SK-N-SH (cell line): ENCODE results near the gene STK26. TPM values are rescaled to one million over a fixed set of nuclear protein-coding genes. Genes with fewer than 3 reads are reported as not detected.

ENCODE experiments used
- CTCF ChIA-PET: fragments of 300-600, 350-600 bp; formaldehyde crosslinking; extraction: SDS; loops from one replicate; lab custom pipeline; 2021; lab: Yijun Ruan, JAX
- POLR2A ChIA-PET: fragments of 350-600 bp; sonication (Branson Sonifier 250); formaldehyde crosslinking; extraction: SDS; loops from one replicate; lab custom pipeline; 2020; ENCODE audit warnings: antibody characterized with exemption, inconsistent platforms; lab: Yijun Ruan, JAX
- DNase-seq: peaks from one replicate; pipeline ENCODE4 v3.0.0; 2012
- H2AFZ ChIP-seq: fragments of 200-600 bp; sonication (generic); 2 replicates; pipeline ENCODE4 v1.8.1; 2016; ENCODE audit warnings: antibody characterized with exemption, mild to moderate bottlenecking, low read depth
- H3F3A ChIP-seq: fragments of 200-600 bp; sonication (generic); replicated peaks from 2 replicates; pipeline ENCODE3; 2016; ENCODE audit warnings: antibody characterized with exemption, mild to moderate bottlenecking; ENCODE audit not compliant: insufficient read depth
- H3K27ac ChIP-seq, 2 experiments: fragments of 200-500 bp in 1 of 2; fragments of 200-600 bp in 1 of 2; sonication (Bioruptor generic) in 1 of 2; sonication (generic), shearing (Covaris generic) in 1 of 2; 2 replicates each; pipeline versions ENCODE4 v1.5.1 to v1.6.1; 2014 to 2016; ENCODE audit warnings: low read depth in 2 of 2, inconsistent platforms in 1 of 2, low read length in 1 of 2, mild to moderate bottlenecking in 1 of 2, mixed read lengths in 1 of 2
- H3K27me3 ChIP-seq: fragments of 200-600 bp; sonication (generic), shearing (Covaris generic); 2 replicates; pipeline ENCODE4 v1.6.1; 2016; ENCODE audit warnings: mixed run types; ENCODE audit not compliant: insufficient read depth
- H3K36me3 ChIP-seq, 2 experiments: fragments of 200-500 bp in 1 of 2; fragments of 200-600 bp in 1 of 2; sonication (Bioruptor generic) in 1 of 2; sonication (generic) in 1 of 2; replicated peaks in 1 of 2; 2 replicates each; pipeline versions ENCODE3 to v1.5.1; 2014 to 2016; ENCODE audit warnings: low read length in 1 of 2, mild to moderate bottlenecking in 1 of 2; ENCODE audit not compliant: insufficient read depth in 2 of 2, control insufficient read depth in 1 of 2
- H3K4me1 ChIP-seq, 2 experiments: fragments of 200-500 bp in 1 of 2; fragments of 200-600 bp in 1 of 2; sonication (Bioruptor generic) in 1 of 2; sonication (generic), shearing (Covaris generic) in 1 of 2; 2 replicates each; pipeline versions ENCODE4 v1.5.1 to v1.6.1; 2014 to 2016; ENCODE audit warnings: low read depth in 1 of 2, low read length in 1 of 2, mixed run types in 1 of 2; ENCODE audit not compliant: insufficient read depth in 2 of 2, control insufficient read depth in 1 of 2
- H3K4me2 ChIP-seq: fragments of 200-600 bp; sonication (generic), shearing (Covaris generic); 2 replicates; pipeline ENCODE4 v1.6.1; 2017; ENCODE audit warnings: mixed run types
- H3K4me3 ChIP-seq, 2 experiments: fragments of 200-500 bp in 1 of 2; fragments of 200-600 bp in 1 of 2; sonication (Bioruptor generic) in 1 of 2; sonication (generic), shearing (Covaris generic) in 1 of 2; 2 replicates each; pipeline versions ENCODE4 v1.5.1 to v1.8.1; 2014 to 2016; ENCODE audit warnings: low read depth in 2 of 2, inconsistent platforms in 1 of 2, low read length in 1 of 2, mild to moderate bottlenecking in 1 of 2, mixed read lengths in 1 of 2, moderate library complexity in 1 of 2
- H3K79me2 ChIP-seq: fragments of 200-600 bp; sonication (generic); 2 replicates; pipeline ENCODE4 v1.8.1; 2017; ENCODE audit warnings: mild to moderate bottlenecking; ENCODE audit not compliant: insufficient read depth
- H3K9ac ChIP-seq: fragments of 200-600 bp; sonication (generic); 2 replicates; pipeline ENCODE4 v1.6.1; 2017; ENCODE audit warnings: mixed run types
- H3K9me2 ChIP-seq: fragments of 200-600 bp; sonication (generic); 2 replicates; pipeline ENCODE4 v1.6.1; 2017; ENCODE audit warnings: mixed run types
- H3K9me3 ChIP-seq: fragments of 200-600 bp; sonication (generic); 2 replicates; pipeline ENCODE4 v1.6.1; 2017; ENCODE audit warnings: mixed run types, mild to moderate bottlenecking, moderate library complexity
- H4K20me1 ChIP-seq: fragments of 200-600 bp; sonication (generic); 2 replicates; pipeline ENCODE4 v1.6.1; 2017; ENCODE audit warnings: mild to moderate bottlenecking, mixed run types; ENCODE audit not compliant: insufficient read depth
- EP300 ChIP-seq, 2 experiments: IDR thresholded peaks; 2 replicates each; pipeline versions ENCODE4 v1.4.0 to v1.6.1; 2012; ENCODE audit warnings: borderline replicate concordance in 1 of 2, low read depth in 1 of 2, low read length in 1 of 2
- FOXJ3 ChIP-seq: sonication (generic); formaldehyde crosslinking; IDR thresholded peaks from 2 replicates; pipeline ENCODE4 v1.5.1; 2020; ENCODE audit warnings: mild to moderate bottlenecking, missing genetic modification reagents
- FOXM1 ChIP-seq: IDR thresholded peaks from 2 replicates; pipeline ENCODE4 v1.4.0; 2012; ENCODE audit warnings: low read depth, mild to moderate bottlenecking
- GABPA ChIP-seq: IDR thresholded peaks from 2 replicates; pipeline ENCODE4 v1.4.0; 2012; ENCODE audit warnings: low read depth, mild to moderate bottlenecking
- JUND ChIP-seq: IDR thresholded peaks from 2 replicates; pipeline ENCODE4 v1.4.0; 2012
- MAX ChIP-seq: IDR thresholded peaks from 2 replicates; pipeline ENCODE4 v1.4.0; 2012; ENCODE audit warnings: low read depth
- MXI1 ChIP-seq: IDR thresholded peaks from 2 replicates; pipeline ENCODE4 v1.6.1; 2012; ENCODE audit warnings: mild to moderate bottlenecking, low read depth, low read length, improper control_type of control experiment
- NRF1 ChIP-seq: IDR thresholded peaks from 2 replicates; pipeline ENCODE4 v1.6.1; 2012; ENCODE audit warnings: low read depth, mild to moderate bottlenecking, low read length
- RFX5 ChIP-seq: IDR thresholded peaks from 2 replicates; pipeline ENCODE4 v1.6.1; 2012; ENCODE audit warnings: mild to moderate bottlenecking, improper control_type of control experiment, low read length
- RXRA ChIP-seq: IDR thresholded peaks from 2 replicates; pipeline ENCODE4 v1.4.0; 2012; ENCODE audit warnings: low read depth, mild to moderate bottlenecking, borderline replicate concordance
- SIN3A ChIP-seq: IDR thresholded peaks from 2 replicates; pipeline ENCODE4 v1.6.1; 2012; ENCODE audit warnings: low read depth, mild to moderate bottlenecking, low read length, moderate library complexity, borderline replicate concordance
- SMC3 ChIP-seq: IDR thresholded peaks from 2 replicates; pipeline ENCODE4 v1.6.1; 2012; ENCODE audit warnings: low read depth, low read length, improper control_type of control experiment
- TAF1 ChIP-seq: IDR thresholded peaks from 2 replicates; pipeline ENCODE4 v1.6.1; 2012; ENCODE audit warnings: low read depth, mild to moderate bottlenecking, low read length, moderate library complexity, borderline replicate concordance
- TEAD4 ChIP-seq: IDR thresholded peaks from 2 replicates; pipeline ENCODE4 v1.4.0; 2012; ENCODE audit warnings: mild to moderate bottlenecking, borderline replicate concordance; ENCODE audit not compliant: insufficient read depth
- YY1 ChIP-seq: IDR thresholded peaks from 2 replicates; pipeline ENCODE4 v1.4.0; 2012; ENCODE audit warnings: low read depth, mild to moderate bottlenecking
- ZBTB33 ChIP-seq: IDR thresholded peaks from 2 replicates; pipeline ENCODE4 v1.4.0; 2012; ENCODE audit warnings: low read depth, borderline replicate concordance
- WGBS: methylation state at CpG from one replicate; pipeline ENCODE4 v1.1.6; 2017; ENCODE audit warnings: low lambda C conversion rate; 5-methylcytosine and 5-hydroxymethylcytosine counted together
- polyA plus RNA-seq, 3 experiments: library from polyadenylated mRNA; depleted of rRNA; stranded (reverse); fragments of >200 nt; gene quantifications; 2 replicates each; pipeline ENCODE4 v1.2.3, GENCODE V29; 2012
- TF ChIP-seq, protein P1 (sequence below): fragments of 200-600 bp; sonication (generic); IDR thresholded peaks from 2 replicates; pipeline ENCODE4 v1.6.1; 2017; ENCODE audit warnings: antibody characterized with exemption, mild to moderate bottlenecking, moderate library complexity
- TF ChIP-seq, protein P2 (sequence below): IDR thresholded peaks from 2 replicates; pipeline ENCODE4; 2012
- TF ChIP-seq, protein P3 (sequence below): IDR thresholded peaks from 2 replicates; pipeline ENCODE4 v1.4.0; 2012; ENCODE audit warnings: low read depth, borderline replicate concordance
- TF ChIP-seq, protein P4 (sequence below): fragments of 150-350 bp; IDR thresholded peaks from 2 replicates; pipeline ENCODE4 v1.6.1; 2016; ENCODE audit warnings: mild to moderate bottlenecking, low read depth, low read length

STK26 gene
- polyA plus RNA-seq, 1 of the 3 experiments (the other 2 are of a cell fraction), result 3.5 TPM

DNA sequence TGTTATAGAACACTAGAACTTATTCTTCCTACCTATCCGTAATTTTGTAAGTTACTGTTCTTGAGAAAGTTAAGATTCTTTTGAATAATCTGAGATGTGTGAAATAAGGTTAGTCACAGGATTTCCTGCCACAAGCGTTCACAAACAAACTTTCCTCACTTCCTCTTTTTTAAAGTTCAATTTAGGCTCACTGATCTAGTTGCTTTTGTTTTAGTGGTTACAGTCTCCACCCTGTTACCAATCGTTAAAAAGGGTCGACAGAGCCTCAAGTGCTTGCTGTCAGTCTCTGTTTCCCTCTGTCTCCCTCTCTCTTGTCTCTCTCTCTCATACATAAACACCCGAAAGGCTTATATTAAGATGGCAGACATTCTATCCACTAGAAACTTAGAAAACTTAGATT is 35.9 kb upstream of the STK26 start:
- Histone ChIP-seq H3K4me1 (no peaks in the 10 kb centered on the region), H3K4me3 (no peak overlapping the region), H3K9me3 (no peaks in the 10 kb centered on the region), H3K27ac (no peak overlapping the region), H3K36me3 (no peaks in the 10 kb centered on the region), H3K4me2 (no peak overlapping the region), H3K9me2 (no peaks in the 10 kb centered on the region), H3K79me2 (no peaks in the 10 kb centered on the region), H4K20me1 (no peaks in the 10 kb centered on the region), H3K27me3 (peaks cover 7% of the 10 kb centered on the region; the same call in 1 of the 2 replicates), H2AFZ (no peak overlapping the region), H3F3A (no peaks in the 10 kb centered on the region), H3K9ac (no peak overlapping the region)
- CTCF ChIA-PET, result no interaction called here
- DNase-seq, result no peak
- TF ChIP-seq TEAD4 (no peak), SIN3A (no peak), TAF1 (no peak), RFX5 (no peak)
- TF ChIP-seq, protein P1, sequence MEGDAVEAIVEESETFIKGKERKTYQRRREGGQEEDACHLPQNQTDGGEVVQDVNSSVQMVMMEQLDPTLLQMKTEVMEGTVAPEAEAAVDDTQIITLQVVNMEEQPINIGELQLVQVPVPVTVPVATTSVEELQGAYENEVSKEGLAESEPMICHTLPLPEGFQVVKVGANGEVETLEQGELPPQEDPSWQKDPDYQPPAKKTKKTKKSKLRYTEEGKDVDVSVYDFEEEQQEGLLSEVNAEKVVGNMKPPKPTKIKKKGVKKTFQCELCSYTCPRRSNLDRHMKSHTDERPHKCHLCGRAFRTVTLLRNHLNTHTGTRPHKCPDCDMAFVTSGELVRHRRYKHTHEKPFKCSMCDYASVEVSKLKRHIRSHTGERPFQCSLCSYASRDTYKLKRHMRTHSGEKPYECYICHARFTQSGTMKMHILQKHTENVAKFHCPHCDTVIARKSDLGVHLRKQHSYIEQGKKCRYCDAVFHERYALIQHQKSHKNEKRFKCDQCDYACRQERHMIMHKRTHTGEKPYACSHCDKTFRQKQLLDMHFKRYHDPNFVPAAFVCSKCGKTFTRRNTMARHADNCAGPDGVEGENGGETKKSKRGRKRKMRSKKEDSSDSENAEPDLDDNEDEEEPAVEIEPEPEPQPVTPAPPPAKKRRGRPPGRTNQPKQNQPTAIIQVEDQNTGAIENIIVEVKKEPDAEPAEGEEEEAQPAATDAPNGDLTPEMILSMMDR, result no peak
- TF ChIP-seq, protein P2, sequence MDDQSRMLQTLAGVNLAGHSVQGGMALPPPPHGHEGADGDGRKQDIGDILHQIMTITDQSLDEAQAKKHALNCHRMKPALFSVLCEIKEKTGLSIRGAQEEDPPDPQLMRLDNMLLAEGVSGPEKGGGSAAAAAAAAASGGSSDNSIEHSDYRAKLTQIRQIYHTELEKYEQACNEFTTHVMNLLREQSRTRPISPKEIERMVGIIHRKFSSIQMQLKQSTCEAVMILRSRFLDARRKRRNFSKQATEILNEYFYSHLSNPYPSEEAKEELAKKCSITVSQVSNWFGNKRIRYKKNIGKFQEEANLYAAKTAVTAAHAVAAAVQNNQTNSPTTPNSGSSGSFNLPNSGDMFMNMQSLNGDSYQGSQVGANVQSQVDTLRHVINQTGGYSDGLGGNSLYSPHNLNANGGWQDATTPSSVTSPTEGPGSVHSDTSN, result no peak
- POLR2A ChIA-PET, result no interaction called here
- 19% methylated on average over 5 of the region's 5 CpGs for WGBS

DNA sequence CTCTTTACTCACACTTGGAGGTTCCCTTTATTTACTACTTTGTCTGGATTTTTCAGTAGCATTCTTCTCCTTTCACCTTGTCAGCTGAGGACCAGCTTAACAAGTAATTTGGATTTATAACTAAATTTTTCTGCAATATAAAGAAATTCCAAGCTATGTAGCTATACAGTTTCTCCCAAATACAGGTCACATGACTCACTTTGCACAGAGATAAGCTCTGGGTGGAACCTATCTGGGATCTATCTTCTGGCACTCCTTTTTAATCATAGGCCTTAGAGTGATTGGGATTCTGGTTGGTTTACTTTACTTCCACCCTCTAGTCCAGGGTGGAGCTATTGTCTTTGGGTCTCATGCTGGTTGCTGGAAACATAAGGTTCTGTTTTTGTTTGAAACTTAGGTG is 34.9 kb upstream of the STK26 start:
- no peak for DNase-seq
- Histone ChIP-seq H3K4me1 (no peaks in the 10 kb centered on the region), H3F3A (no peaks in the 10 kb centered on the region), H4K20me1 (no peaks in the 10 kb centered on the region), H3K9ac (no peak overlapping the region), H3K4me3 (no peak overlapping the region), H3K9me3 (no peaks in the 10 kb centered on the region), H3K27me3 (peaks cover 3% of the 10 kb centered on the region; the same call in 1 of the 2 replicates), H3K27ac (no peak overlapping the region), H3K36me3 (no peaks in the 10 kb centered on the region), H3K9me2 (no peaks in the 10 kb centered on the region), H3K4me2 (no peak overlapping the region), H3K79me2 (no peaks in the 10 kb centered on the region), H2AFZ (no peak overlapping the region)
- CTCF ChIA-PET, result no interaction called here
- POLR2A ChIA-PET, result no interaction called here
- TF ChIP-seq YY1, result no peak
- no peak for TF ChIP-seq SMC3
- TF ChIP-seq ZBTB33, result no peak
- TF ChIP-seq RXRA, result no peak
- TF ChIP-seq, protein P3, sequence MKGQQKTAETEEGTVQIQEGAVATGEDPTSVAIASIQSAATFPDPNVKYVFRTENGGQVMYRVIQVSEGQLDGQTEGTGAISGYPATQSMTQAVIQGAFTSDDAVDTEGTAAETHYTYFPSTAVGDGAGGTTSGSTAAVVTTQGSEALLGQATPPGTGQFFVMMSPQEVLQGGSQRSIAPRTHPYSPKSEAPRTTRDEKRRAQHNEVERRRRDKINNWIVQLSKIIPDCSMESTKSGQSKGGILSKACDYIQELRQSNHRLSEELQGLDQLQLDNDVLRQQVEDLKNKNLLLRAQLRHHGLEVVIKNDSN, result no peak
- no peak for TF ChIP-seq EP300 (IDR thresholded peaks at IDR 0.05; ENCODE audit: borderline replicate concordance in 1 of 2, low read depth in 1 of 2, low read length in 1 of 2)
- TF ChIP-seq, protein P4, sequence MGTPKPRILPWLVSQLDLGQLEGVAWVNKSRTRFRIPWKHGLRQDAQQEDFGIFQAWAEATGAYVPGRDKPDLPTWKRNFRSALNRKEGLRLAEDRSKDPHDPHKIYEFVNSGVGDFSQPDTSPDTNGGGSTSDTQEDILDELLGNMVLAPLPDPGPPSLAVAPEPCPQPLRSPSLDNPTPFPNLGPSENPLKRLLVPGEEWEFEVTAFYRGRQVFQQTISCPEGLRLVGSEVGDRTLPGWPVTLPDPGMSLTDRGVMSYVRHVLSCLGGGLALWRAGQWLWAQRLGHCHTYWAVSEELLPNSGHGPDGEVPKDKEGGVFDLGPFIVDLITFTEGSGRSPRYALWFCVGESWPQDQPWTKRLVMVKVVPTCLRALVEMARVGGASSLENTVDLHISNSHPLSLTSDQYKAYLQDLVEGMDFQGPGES, result no peak
- TF ChIP-seq MAX, result no peak
- no peak for TF ChIP-seq JUND
- TF ChIP-seq FOXJ3 (CRISPR knock-in tag), result no peak
- TF ChIP-seq, protein P2, result no peak
- no peak for TF ChIP-seq RFX5
- TF ChIP-seq TEAD4, result no peak
- TF ChIP-seq NRF1, result no peak
- no peak for TF ChIP-seq GABPA
- no peak for TF ChIP-seq TAF1
- TF ChIP-seq MXI1, result no peak
- TF ChIP-seq FOXM1, result no peak
